IMR-90 (cell line): ENCODE results near the gene CAMSAP3. TPM values are rescaled to one million over a fixed set of nuclear protein-coding genes. Genes with fewer than 3 reads are reported as not detected.

Experiments used
- ATAC-seq: fragments of 200-7000 bp; cut with Tn5 transposase; 2 replicates; pipeline ENCODE4 v1.9.1; 2020; ENCODE audit warnings: low read depth, mild to moderate bottlenecking, moderate library complexity
- BruUV-seq: library from RNA; stranded (reverse); fragments of 400-500 nt; replicated peaks from 2 replicates; lab custom pipeline; 2021; lab: Mats Ljungman, UMichigan
- CTCF ChIA-PET: fragments of 300-600 bp; formaldehyde crosslinking; extraction: SDS; loops from one replicate; lab custom pipeline; 2021; ENCODE audit warnings: antibody characterized with exemption; lab: Yijun Ruan, JAX
- POLR2A ChIA-PET: fragments of 300-600 bp; sonication (Branson Sonifier 250); formaldehyde crosslinking; loops from one replicate; lab custom pipeline; 2022; ENCODE audit warnings: antibody characterized with exemption; ENCODE audit not compliant: unreplicated experiment; lab: Charles Lee
- DNase-seq: peaks from one replicate; pipeline ENCODE4 v3.0.0; 2013
- H2AFZ ChIP-seq: replicated peaks from 2 replicates; pipeline ENCODE3; 2013; ENCODE audit warnings: low read length, mild to moderate bottlenecking; ENCODE audit not compliant: poor library complexity
- H2AK5ac ChIP-seq: 2 replicates; pipeline ENCODE4 v1.6.1; 2013; ENCODE audit warnings: low read depth, low read length, inconsistent platforms
- H2AK9ac ChIP-seq: replicated peaks from 2 replicates; pipeline ENCODE3; 2013; ENCODE audit warnings: mild to moderate bottlenecking, low read depth, low read length, moderate library complexity; ENCODE audit not compliant: poor library complexity
- H2BK120ac ChIP-seq: 2 replicates; pipeline ENCODE4 v1.6.1; 2013; ENCODE audit warnings: low read depth, low read length, inconsistent platforms
- H2BK15ac ChIP-seq: 3 replicates; pipeline ENCODE4 v1.6.1; 2013; ENCODE audit warnings: low read depth, low read length, inconsistent platforms
- H2BK20ac ChIP-seq: 2 replicates; pipeline ENCODE4 v1.6.1; 2013; ENCODE audit warnings: low read depth, mild to moderate bottlenecking, inconsistent platforms, low read length, moderate library complexity
- H2BK5ac ChIP-seq: 2 replicates; pipeline ENCODE4 v1.6.1; 2013; ENCODE audit warnings: mild to moderate bottlenecking, low read depth, low read length, inconsistent platforms; ENCODE audit not compliant: poor library complexity, severe bottlenecking
- H3K14ac ChIP-seq: replicated peaks from 2 replicates; pipeline ENCODE4 v1.6.1; 2013; ENCODE audit warnings: low read depth, low read length, inconsistent platforms
- H3K18ac ChIP-seq: 2 replicates; pipeline ENCODE4 v1.6.1; 2013; ENCODE audit warnings: low read depth, low read length, control low read depth
- H3K23ac ChIP-seq: 2 replicates; pipeline ENCODE4 v1.6.1; 2013; ENCODE audit warnings: low read depth, low read length, inconsistent platforms
- H3K27ac ChIP-seq: 2 replicates; pipeline ENCODE4 v1.5.1; 2013; ENCODE audit warnings: mild to moderate bottlenecking, control low read depth, low read length; ENCODE audit not compliant: insufficient read depth
- H3K27me3 ChIP-seq: 2 replicates; pipeline ENCODE4 v1.6.1; 2013; ENCODE audit warnings: low read length; ENCODE audit not compliant: control insufficient read depth, insufficient read depth
- H3K36me3 ChIP-seq: 2 replicates; pipeline ENCODE4 v1.6.1; 2013; ENCODE audit warnings: low read length, mixed read lengths; ENCODE audit not compliant: control insufficient read depth, insufficient read depth
- H3K4ac ChIP-seq: 2 replicates; pipeline ENCODE4 v1.6.1; 2013; ENCODE audit warnings: low read depth, low read length, inconsistent platforms
- H3K4me1 ChIP-seq: 2 replicates; pipeline ENCODE4 v1.6.1; 2013; ENCODE audit warnings: low read length, mixed read lengths; ENCODE audit not compliant: control insufficient read depth, insufficient read depth
- H3K4me2 ChIP-seq: 2 replicates; pipeline ENCODE4 v1.6.1; 2013; ENCODE audit warnings: low read depth, mild to moderate bottlenecking, control low read depth, low read length, moderate library complexity
- H3K4me3 ChIP-seq: 2 replicates; pipeline ENCODE4 v1.5.1; 2013; ENCODE audit warnings: low read depth, mild to moderate bottlenecking, control low read depth, low read length, moderate library complexity; ENCODE audit not compliant: insufficient read depth
- H3K56ac ChIP-seq: 2 replicates; pipeline ENCODE4 v1.6.1; 2013; ENCODE audit warnings: low read length, inconsistent platforms; ENCODE audit not compliant: insufficient read depth; ENCODE audit errors: extremely low read depth
- H3K79me1 ChIP-seq, 2 experiments: 2 replicates each; pipeline ENCODE4 v1.6.1; 2013; ENCODE audit warnings: low read length in 2 of 2, inconsistent platforms in 1 of 2, low read depth in 1 of 2
- H3K9ac ChIP-seq: 2 replicates; pipeline ENCODE4 v1.6.1; 2013; ENCODE audit warnings: low read depth, low read length, control low read depth
- H3K9me1 ChIP-seq: 2 replicates; pipeline ENCODE4 v1.6.1; 2013; ENCODE audit warnings: low read length, inconsistent platforms; ENCODE audit not compliant: insufficient read depth
- H3K9me3 ChIP-seq: 2 replicates; pipeline ENCODE4 v1.6.1; 2013; ENCODE audit warnings: low read length; ENCODE audit not compliant: control insufficient read depth, insufficient read depth
- H4K20me1 ChIP-seq: 2 replicates; pipeline ENCODE4 v1.6.1; 2013; ENCODE audit warnings: low read length, inconsistent platforms; ENCODE audit not compliant: insufficient read depth
- H4K5ac ChIP-seq: 2 replicates; pipeline ENCODE4 v1.6.1; 2013; ENCODE audit warnings: mild to moderate bottlenecking, low read depth, low read length, control low read depth
- H4K8ac ChIP-seq, 2 experiments: 2 replicates each; pipeline ENCODE4 v1.6.1; 2013; ENCODE audit warnings: low read depth in 2 of 2, low read length in 2 of 2, control low read depth in 1 of 2, inconsistent platforms in 1 of 2
- H4K91ac ChIP-seq: 2 replicates; pipeline ENCODE4 v1.6.1; 2013; ENCODE audit warnings: low read depth, low read length, inconsistent platforms; ENCODE audit not compliant: insufficient read depth
- BHLHE40 ChIP-seq: fragments of 150-350 bp; IDR thresholded peaks from 2 replicates; pipeline ENCODE4 v1.6.1; 2016; ENCODE audit warnings: mild to moderate bottlenecking, low read depth, low read length
- CEBPB ChIP-seq: IDR thresholded peaks from 2 replicates; pipeline ENCODE4 v1.6.1; 2012; ENCODE audit warnings: low read depth, low read length, improper control_type of control experiment
- CHD1 ChIP-seq: IDR thresholded peaks from 2 replicates; pipeline ENCODE4 v1.6.1; 2012; ENCODE audit warnings: low read depth, low read length, improper control_type of control experiment
- CTCF ChIP-seq: conservative IDR thresholded peaks from 2 replicates; pipeline ENCODE4 v1.5.1; 2012; ENCODE audit warnings: mild to moderate bottlenecking, low read depth, low read length, improper control_type of control experiment
- ELK1 ChIP-seq: fragments of 150-350 bp; IDR thresholded peaks from 2 replicates; pipeline ENCODE4 v1.6.1; 2016; ENCODE audit warnings: low read depth, mild to moderate bottlenecking, low read length, moderate library complexity, borderline replicate concordance
- FOS ChIP-seq: fragments of 150-350 bp; IDR thresholded peaks from 2 replicates; pipeline ENCODE4 v1.6.1; 2016; ENCODE audit warnings: low read depth, low read length
- MAFK ChIP-seq: IDR thresholded peaks from 2 replicates; pipeline ENCODE4 v1.6.1; 2012; ENCODE audit warnings: low read depth, low read length, improper control_type of control experiment
- MAZ ChIP-seq: IDR thresholded peaks from 2 replicates; pipeline ENCODE4 v1.6.1; 2012; ENCODE audit warnings: low read depth, mild to moderate bottlenecking, low read length, improper control_type of control experiment, moderate library complexity, borderline replicate concordance
- MXI1 ChIP-seq: IDR thresholded peaks from 2 replicates; pipeline ENCODE4 v1.6.1; 2012; ENCODE audit warnings: low read depth, mild to moderate bottlenecking, low read length, moderate library complexity, borderline replicate concordance
- NFE2L2 ChIP-seq: fragments of 150-350 bp; IDR thresholded peaks from 2 replicates; pipeline ENCODE4 v1.6.1; 2016; ENCODE audit warnings: low read depth, mild to moderate bottlenecking, low read length
- POLR2A ChIP-seq: IDR thresholded peaks from 2 replicates; pipeline ENCODE4 v1.6.1; 2012; ENCODE audit warnings: mild to moderate bottlenecking, low read depth, low read length
- RAD21 ChIP-seq: IDR thresholded peaks from 2 replicates; pipeline ENCODE4 v1.6.1; 2012; ENCODE audit warnings: low read length, improper control_type of control experiment
- RCOR1 ChIP-seq: IDR thresholded peaks from 2 replicates; pipeline ENCODE4 v1.6.1; 2012; ENCODE audit warnings: mild to moderate bottlenecking, low read length, improper control_type of control experiment; ENCODE audit not compliant: insufficient replicate concordance
- RFX5 ChIP-seq: IDR thresholded peaks from 2 replicates; pipeline ENCODE4 v1.8.0; 2012; ENCODE audit warnings: low read depth, mild to moderate bottlenecking, low read length, moderate library complexity
- SMC3 ChIP-seq: fragments of 150-350 bp; IDR thresholded peaks from 2 replicates; pipeline ENCODE4 v1.6.1; 2016; ENCODE audit warnings: low read depth, mild to moderate bottlenecking, antibody characterized with exemption, low read length, moderate library complexity
- USF2 ChIP-seq: fragments of 150-350 bp; IDR thresholded peaks from 2 replicates; pipeline ENCODE4 v1.6.1; 2017; ENCODE audit warnings: mild to moderate bottlenecking, antibody characterized with exemption, low read length, low read depth
- WGBS, 2 experiments: methylation state at CpG; one replicate each; pipeline versions ENCODE4 v1.1.5 to v1.1.7; 2013; ENCODE audit warnings: missing lambda C conversion rate in 2 of 2; ENCODE audit not compliant: insufficient read length in 1 of 2; ENCODE audit errors: extremely low coverage in 2 of 2; 5-methylcytosine and 5-hydroxymethylcytosine counted together
- dilution Hi-C: fragments of 300-500 bp; cut with HindIII; formaldehyde crosslinking; loops from one replicate; pipeline ENCODE4 v1.14.3; 2018; ENCODE audit warnings: low sequenced_read_pairs; ENCODE audit not compliant: unreplicated experiment
- in situ Hi-C: fragments of 300-500 bp; cut with MboI; formaldehyde crosslinking; loops from 3 replicates; pipeline ENCODE4 v1.14.3; 2019; ENCODE audit warnings: low sequenced_read_pairs, inconsistent platforms, mixed read lengths
- intact Hi-C: fragments of 100-400 bp; cut with micrococcal nuclease; formaldehyde crosslinking; loops from 2 replicates; pipeline ENCODE4 v1.10.0; 2022
- polyA plus RNA-seq, 3 experiments: library from polyadenylated mRNA; depleted of rRNA; stranded (reverse); fragments of >200 nt; gene quantifications; 2 replicates each; pipeline ENCODE4 v1.2.3, GENCODE V29; 2012; ENCODE audit warnings: low replicate concordance in 1 of 3
- total RNA-seq: library from RNA; depleted of rRNA; stranded (reverse); fragments of >200 nt; gene quantifications from 2 replicates; pipeline ENCODE4 v1.2.3, GENCODE V29; 2012

The CAMSAP3 gene
- total and polyA plus RNA-seq, 2 of the 4 experiments (the other 2 are of a cell fraction), result not detected

GRCh38 chr19:7633698-7634097 is 38.0 kb downstream of the CAMSAP3 start, which contains the start of gene PCP2:
TSS of gene PCP2 (minus strand) at chr19:7633719. CDS start at chr19:7633457, 262 bp downstream.
- H3K18ac ChIP-seq, result no peak within 1 kb of the TSS
- H2AFZ ChIP-seq, result no peak within 1 kb of the TSS
- H3K9ac ChIP-seq, result no peak within 1 kb of the TSS
- no peak within 1 kb of the TSS for H2BK5ac ChIP-seq
- POLR2A ChIA-PET, result no interaction called here
- CTCF ChIA-PET, result no interaction called here
- TF ChIP-seq SMC3, result no peak
- no peak for TF ChIP-seq POLR2A
- TF ChIP-seq RCOR1, result no peak
- TF ChIP-seq USF2, result no peak
- TF ChIP-seq BHLHE40, result no peak
- TF ChIP-seq CTCF, result no peak
- no peak for TF ChIP-seq NFE2L2
- no peak for TF ChIP-seq MAZ
- no peak for TF ChIP-seq RFX5
- no peak for TF ChIP-seq ELK1
- TF ChIP-seq CEBPB, result no peak
- no peak for TF ChIP-seq CHD1
- no peak for TF ChIP-seq MXI1
- TF ChIP-seq FOS, result no peak
- TF ChIP-seq MAFK, result no peak
- TF ChIP-seq RAD21, result no peak
- peaks cover 4% of the 10 kb centered on the region; the same call in 1 of the 2 replicates for H3K9me1 ChIP-seq
- H3K4me3 ChIP-seq, result no peak within 1 kb of the TSS
- peak within 1 kb of the TSS; percentile 19 for H2AK9ac ChIP-seq
- no peak for DNase-seq
- in situ Hi-C loops, result no loop called here
- H3K4me2 ChIP-seq, result no peak within 1 kb of the TSS
- intact Hi-C loops, result no loop called here
- no peak within 1 kb of the TSS for H4K5ac ChIP-seq
- H3K4ac ChIP-seq, result no peak within 1 kb of the TSS
- H3K9me3 ChIP-seq, result no peaks in the 10 kb centered on the region
- H3K14ac ChIP-seq, result no peak within 1 kb of the TSS
- peaks cover 3% of the 10 kb centered on the region; the same call in 1 of the 2 replicates for H3K4me1 ChIP-seq
- no peak within 1 kb of the TSS for H3K56ac ChIP-seq
- no peak for ATAC-seq
- no peak within 1 kb of the TSS for H4K91ac ChIP-seq
- no CpG with 5 or more reads among the region's 2 CpGs for WGBS, 2 experiments
- peaks cover 4% of the 10 kb centered on the region; the same call in 1 of the 2 replicates for H3K36me3 ChIP-seq
- no peak within 1 kb of the TSS for H3K27ac ChIP-seq
- H4K8ac ChIP-seq, result no peak within 1 kb of the TSS
- H2BK15ac ChIP-seq, result no peak within 1 kb of the TSS
- H2BK20ac ChIP-seq, result no peak within 1 kb of the TSS
- H2AK5ac ChIP-seq, result no peak within 1 kb of the TSS
- H3K23ac ChIP-seq, result no peak within 1 kb of the TSS
- dilution Hi-C loops, result no loop called here
- no peak within 1 kb of the TSS for H2BK120ac ChIP-seq
- BruUV-seq, result no TSS peak
- peaks cover 14% of the 10 kb centered on the region; the same call in 1 of the 2 replicates for H3K27me3 ChIP-seq
- H4K20me1 ChIP-seq, result no peaks in the 10 kb centered on the region
- peaks cover 0 to 21% of the 10 kb centered on the region in 2 experiments; a peak in 3 of 4 replicates for H3K79me1 ChIP-seq
